Colon (tissue), 2 donors: ENCODE measurements around the gene OR1J4.
"Not testable (repeated sequence)": the region's sequence is repeated elsewhere in the genome, so short reads cannot be mapped to it uniquely, and the experiment has no call there.

Experiments
- FAIRE-seq: peaks from 2 replicates; lab custom pipeline; 2012; peaks lifted over from hg19 to GRCh38; lab: Jason Lieb, UNC
- donor health status: control.
- donor health status: control.

OR1J4 gene, protein sequence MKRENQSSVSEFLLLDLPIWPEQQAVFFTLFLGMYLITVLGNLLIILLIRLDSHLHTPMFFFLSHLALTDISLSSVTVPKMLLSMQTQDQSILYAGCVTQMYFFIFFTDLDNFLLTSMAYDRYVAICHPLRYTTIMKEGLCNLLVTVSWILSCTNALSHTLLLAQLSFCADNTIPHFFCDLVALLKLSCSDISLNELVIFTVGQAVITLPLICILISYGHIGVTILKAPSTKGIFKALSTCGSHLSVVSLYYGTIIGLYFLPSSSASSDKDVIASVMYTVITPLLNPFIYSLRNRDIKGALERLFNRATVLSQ

DNA sequence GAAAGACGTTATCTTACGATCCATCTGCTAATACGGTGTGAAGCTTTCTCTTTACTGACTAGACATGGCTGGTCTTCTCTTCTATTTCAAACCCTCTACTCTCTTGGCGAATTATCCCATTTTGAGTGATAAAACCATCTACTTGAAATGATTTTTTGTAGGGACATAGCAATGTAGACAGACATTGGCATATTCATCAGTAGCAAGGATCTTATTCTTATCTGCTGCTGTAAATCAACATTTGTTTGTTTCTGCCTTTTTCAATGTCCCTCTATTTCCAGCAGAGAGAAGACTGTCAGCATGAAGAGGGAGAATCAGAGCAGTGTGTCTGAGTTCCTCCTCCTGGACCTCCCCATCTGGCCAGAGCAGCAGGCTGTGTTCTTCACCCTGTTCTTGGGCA, at the start of gene OR1J4:
OR1J4 (plus strand) TSS at position 301 of the 400 bp plus-strand sequence; CDS start at position 301, 0 bp downstream.
- no peak for FAIRE-seq

GRCh38 chr9:122474561-122474960, 44.4 kb upstream of the OR1J4 start:
- FAIRE-seq, result no peak

DNA sequence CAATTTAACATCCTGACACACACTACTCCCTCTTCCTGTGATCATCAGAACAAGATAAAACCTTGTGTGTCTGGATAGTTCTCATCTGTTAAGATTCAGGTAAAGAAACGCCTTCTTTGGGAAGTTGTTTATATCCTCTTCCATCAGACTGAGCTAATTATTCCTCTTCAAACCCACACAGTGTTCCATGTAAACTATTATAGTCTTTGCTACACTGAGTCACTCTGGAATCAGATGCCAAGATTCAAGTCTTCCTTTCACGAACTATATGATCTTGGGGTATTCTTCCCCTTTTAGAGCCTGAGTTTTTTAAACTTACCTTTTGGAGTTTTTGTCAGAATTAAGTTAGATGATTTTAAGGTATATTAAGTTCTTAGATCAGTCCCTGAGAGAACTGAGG, 43.2 kb upstream of the OR1J4 start:
- FAIRE-seq, result no peak

DNA sequence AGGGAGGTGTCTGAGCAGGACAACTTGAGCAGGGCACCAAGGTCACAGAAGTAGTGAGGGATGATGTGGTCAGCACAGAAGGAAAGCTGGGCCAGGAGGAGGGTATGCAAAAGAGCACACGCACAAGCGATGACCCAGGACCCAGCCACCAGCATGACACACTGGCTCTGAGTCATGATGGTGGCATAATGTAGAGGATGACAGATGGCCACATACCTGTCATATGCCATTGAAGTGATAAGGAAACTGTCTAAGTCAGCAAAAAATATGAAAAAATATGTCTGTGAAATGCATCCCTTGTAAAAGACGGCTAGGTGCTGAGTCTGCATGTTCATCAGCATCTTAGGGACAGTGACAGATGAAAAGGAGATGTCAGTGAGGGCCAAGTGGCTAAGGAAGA, 41.6 kb upstream of the OR1J4 start:
- no peak for FAIRE-seq

DNA sequence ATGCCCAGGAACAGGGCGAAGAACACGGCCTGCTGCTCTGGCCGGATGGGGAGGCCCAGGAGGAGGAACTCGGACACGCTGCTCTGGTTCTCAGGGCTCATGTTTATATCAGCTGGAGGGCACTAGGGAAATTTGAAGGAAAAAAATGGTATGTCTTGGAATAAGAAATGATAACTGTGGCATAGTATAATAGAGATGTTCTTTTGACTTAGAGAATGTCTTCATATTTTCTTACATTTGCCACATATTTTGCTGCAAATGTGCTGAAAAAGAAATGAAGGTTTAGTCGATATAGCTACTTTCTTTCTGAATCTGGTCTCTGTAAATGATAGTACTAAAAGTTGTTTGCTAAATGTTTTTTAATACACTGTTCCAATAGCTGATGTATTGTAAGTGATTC, 41.1 kb upstream of the OR1J4 start, which contains the start of gene OR1J1:
OR1J1 (minus strand) TSS at position 101 of the 400 bp plus-strand sequence; CDS start at position 101, 0 bp downstream.
- no peak for FAIRE-seq

DNA sequence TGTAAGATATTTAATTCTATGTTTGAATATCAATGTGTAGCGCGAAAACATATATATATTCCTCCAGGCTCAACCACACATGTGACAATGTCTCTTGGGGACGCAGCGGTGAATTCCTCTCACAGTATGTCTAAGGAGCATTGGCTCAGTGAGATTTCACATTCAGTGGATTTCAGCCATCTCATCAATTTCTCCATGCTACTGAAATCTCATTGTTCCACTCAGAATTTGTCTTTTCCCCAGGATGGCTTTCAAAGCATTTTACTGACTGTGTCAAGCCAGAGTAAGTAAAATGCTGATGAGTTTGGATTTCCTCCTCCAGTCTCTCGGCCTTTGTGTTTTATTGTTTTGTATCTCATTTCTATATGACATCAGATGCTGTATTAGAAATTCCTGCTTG, 39.9 kb upstream of the OR1J4 start:
- FAIRE-seq, result no peak

DNA sequence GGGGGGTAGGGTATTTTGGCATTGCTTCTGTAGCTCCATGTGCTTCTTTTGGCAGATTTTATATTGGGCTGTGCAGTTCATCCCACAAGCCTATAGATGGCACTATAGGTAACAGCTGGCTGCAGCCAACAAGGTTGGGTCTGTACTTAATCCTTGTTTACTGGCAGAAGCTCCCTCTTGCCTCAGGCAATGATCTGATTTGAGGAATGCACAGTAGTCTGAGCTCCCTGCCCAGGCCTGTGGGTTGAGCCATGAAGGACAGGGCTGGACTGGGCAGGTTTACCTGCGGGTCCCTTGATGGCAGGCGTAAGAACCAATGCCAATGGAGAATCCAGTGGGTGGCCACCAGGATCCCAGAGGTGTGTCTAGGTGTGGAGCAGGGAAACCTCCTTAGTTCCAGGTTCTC, 20.1 kb upstream of the OR1J4 start:
- no peak for FAIRE-seq

DNA sequence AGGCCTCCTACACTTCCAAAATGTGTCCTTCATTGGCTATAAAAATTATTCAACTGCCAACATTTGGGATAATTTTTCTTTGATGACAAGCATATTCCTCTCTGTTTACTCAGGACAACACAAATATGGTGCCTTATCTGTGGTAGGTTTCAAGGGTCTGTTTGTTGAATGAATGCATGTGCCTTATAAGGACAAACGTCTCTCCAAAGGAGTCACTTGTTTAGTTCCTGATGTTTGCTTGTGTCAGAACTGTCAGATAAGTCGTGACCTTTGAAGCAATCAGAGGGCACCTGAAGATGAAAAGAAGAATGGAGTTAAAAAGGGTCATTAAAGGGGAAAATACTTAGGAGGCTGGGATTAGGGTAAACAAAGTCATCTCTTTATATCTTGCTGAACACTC, 12.0 kb upstream of the OR1J4 start:
- no peak for FAIRE-seq

GRCh38 chr9:122510502-122510901, 8.4 kb upstream of the OR1J4 start, which contains the start of gene OR1J2:
TSS of gene OR1J2 (plus strand) at chr9:122510802. CDS start at chr9:122510802, 0 bp downstream.
- FAIRE-seq, result no peak

GRCh38 chr9:122518226-122518625, 715 bp upstream of the OR1J4 start:
- FAIRE-seq, result no peak

DNA sequence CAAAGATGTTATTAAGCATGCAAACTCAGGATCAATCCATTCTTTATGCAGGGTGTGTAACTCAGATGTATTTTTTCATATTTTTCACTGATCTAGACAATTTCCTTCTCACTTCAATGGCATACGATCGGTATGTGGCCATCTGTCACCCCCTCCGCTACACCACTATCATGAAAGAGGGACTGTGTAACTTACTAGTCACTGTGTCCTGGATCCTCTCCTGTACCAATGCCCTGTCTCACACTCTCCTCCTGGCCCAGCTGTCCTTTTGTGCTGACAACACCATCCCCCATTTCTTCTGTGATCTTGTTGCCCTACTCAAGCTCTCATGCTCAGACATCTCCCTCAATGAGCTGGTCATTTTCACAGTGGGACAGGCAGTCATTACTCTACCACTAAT, 435 bp downstream of the OR1J4 start:
- FAIRE-seq, result no peak

DNA sequence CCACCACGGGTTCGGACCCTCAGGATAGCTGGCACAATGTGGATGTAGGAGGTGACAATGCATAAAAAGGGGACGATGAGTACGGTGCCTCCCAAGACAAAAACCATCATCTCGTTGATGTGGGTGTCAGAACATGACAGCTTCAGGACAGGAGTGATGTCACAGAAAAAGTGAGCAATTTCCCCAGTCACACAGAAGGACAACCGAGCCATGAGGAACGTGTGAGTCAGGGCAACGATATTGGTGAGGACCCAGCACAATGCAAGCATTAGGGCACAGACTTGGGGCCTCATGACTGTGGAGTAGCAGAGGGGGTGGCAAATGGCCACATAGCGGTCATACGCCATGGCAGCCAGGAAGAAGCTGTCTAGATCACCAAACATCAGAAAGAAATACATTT, 7.7 kb downstream of the OR1J4 start:
- no peak for FAIRE-seq

GRCh38 chr9:122527193-122527592, 8.3 kb downstream of the OR1J4 start, which contains the start of gene OR1N1:
TSS of gene OR1N1 (minus strand) at chr9:122527293. CDS start at chr9:122527293, 0 bp downstream.
- no peak for FAIRE-seq

DNA sequence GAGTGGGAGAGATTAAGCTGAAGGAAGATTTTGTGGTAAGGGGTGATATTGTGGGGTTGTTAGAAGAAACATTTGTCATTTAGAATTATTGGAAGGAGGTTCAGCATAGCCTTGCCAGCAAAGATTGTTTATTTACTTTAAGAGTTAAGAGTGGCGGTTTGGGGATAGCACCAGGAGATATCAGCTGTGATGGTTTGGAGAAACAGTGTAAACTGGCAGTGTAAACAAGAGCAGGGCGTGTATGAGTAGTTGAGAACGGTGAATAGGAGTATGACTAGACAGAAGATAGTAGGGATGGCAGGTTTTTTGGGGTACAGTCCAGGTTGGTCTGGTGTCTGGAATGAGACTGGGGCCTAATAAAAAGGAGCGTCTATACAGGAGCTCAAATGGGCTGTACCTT, 12.2 kb downstream of the OR1J4 start:
- not testable (repeated sequence) for FAIRE-seq

GRCh38 chr9:122536134-122536533, 17.2 kb downstream of the OR1J4 start:
- no peak for FAIRE-seq

DNA sequence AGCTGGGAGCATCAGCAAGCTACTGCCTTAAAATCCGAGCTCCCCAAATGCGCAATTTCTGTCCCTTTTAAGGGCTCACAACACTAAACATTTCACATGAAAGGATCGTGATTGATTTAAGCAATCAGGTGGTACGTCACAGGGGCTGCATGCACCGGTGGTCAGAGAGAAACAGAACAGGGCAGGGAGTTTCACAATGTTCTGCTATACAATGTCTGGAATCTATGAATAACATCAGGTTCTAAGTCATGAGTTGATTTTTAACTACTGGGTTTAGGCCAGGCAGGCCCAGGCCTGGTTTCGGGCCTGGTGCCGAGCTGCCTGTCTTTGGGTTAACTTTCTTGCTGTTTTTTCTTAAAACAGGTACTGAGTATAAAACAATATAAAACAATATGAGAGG, 18.1 kb downstream of the OR1J4 start:
- FAIRE-seq, result not testable (repeated sequence)

DNA sequence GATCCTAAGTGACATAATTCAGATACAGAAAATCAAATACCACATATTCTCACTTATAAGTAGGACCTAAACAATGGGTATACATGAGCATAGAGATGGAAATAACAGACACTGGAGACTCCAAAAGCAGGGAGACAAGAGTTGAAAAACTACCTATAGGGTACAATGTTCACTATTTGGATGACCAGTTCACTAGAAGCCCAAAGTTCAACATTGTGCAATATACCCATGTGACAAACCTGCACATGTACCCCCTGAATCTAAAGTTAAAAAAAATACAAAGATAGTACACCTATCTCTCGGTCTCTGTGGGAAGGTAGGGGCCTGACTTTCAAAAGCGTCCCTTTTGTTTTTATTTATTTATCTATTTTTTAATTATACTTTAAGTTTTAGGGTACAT, 19.8 kb downstream of the OR1J4 start:
- FAIRE-seq, result no peak

GRCh38 chr9:122546196-122546595, 27.3 kb downstream of the OR1J4 start:
- FAIRE-seq, result no peak

- FAIRE-seq, result no peak
Observed at GRCh38 chr9:122551371-122551770, 32.4 kb downstream of the OR1J4 start.

GRCh38 chr9:122552812-122553211, 33.9 kb downstream of the OR1J4 start, which contains the start of gene OR1N2:
TSS of gene OR1N2 (plus strand) at chr9:122553112. CDS start at chr9:122553212, 100 bp downstream.
- no peak for FAIRE-seq

- FAIRE-seq, result no peak
Observed at GRCh38 chr9:122561446-122561845, 42.5 kb downstream of the OR1J4 start.

- no peak for FAIRE-seq
Observed at GRCh38 chr9:122562134-122562760, 43.3 kb downstream of the OR1J4 start.

GRCh38 chr9:122567901-122568300, 49.0 kb downstream of the OR1J4 start:
- no peak for FAIRE-seq
